Keratinocyte (primary cell): ENCODE results near the gene CPVL. TPM values are rescaled to one million over a fixed set of nuclear protein-coding genes. Genes with fewer than 3 reads are reported as not detected.

Source experiments
- DNase-seq: peaks from one replicate; pipeline ENCODE4 v3.0.0-alpha.2; 2011; ENCODE audit warnings: low read depth, missing footprints, low spot score
- FAIRE-seq: peaks from 2 replicates; lab custom pipeline; 2011; peaks lifted over from hg19 to GRCh38; lab: Jason Lieb, UNC
- H2AFZ ChIP-seq: 2 replicates; pipeline ENCODE4 v1.6.0; 2012; ENCODE audit warnings: low read length, control low read depth, inconsistent platforms; ENCODE audit not compliant: control insufficient read depth
- H3K27ac ChIP-seq: 2 replicates; pipeline ENCODE4 v1.5.1; 2011; ENCODE audit warnings: low read length; ENCODE audit not compliant: control insufficient read depth, insufficient read depth
- H3K27me3 ChIP-seq: 3 replicates; pipeline ENCODE4 v1.6.0; 2011; ENCODE audit warnings: low read length; ENCODE audit not compliant: control insufficient read depth, insufficient read depth; ENCODE audit errors: extremely low read depth
- H3K36me3 ChIP-seq, 2 experiments: 2 replicates in 1 of 2; 3 replicates in 1 of 2; pipeline ENCODE4 v1.5.1; 2011; ENCODE audit warnings: low read length in 2 of 2, mild to moderate bottlenecking in 1 of 2; ENCODE audit not compliant: control insufficient read depth in 2 of 2, insufficient read depth in 2 of 2; ENCODE audit errors: extremely low read depth in 1 of 2
- H3K4me1 ChIP-seq: 3 replicates; pipeline ENCODE4 v1.5.1; 2011; ENCODE audit warnings: low read length; ENCODE audit not compliant: control insufficient read depth, insufficient read depth; ENCODE audit errors: extremely low read depth
- H3K4me2 ChIP-seq: 3 replicates; pipeline ENCODE4 v1.6.0; 2011; ENCODE audit warnings: low read depth, low read length; ENCODE audit not compliant: control insufficient read depth, insufficient read depth; ENCODE audit errors: extremely low read depth
- H3K4me3 ChIP-seq, 3 experiments: fragments of 200-600 bp in 1 of 3; sonication (generic) in 1 of 3; 2 replicates in 2 of 3; 3 replicates in 1 of 3; pipeline ENCODE4 v1.5.1; 2011 to 2016; ENCODE audit warnings: low read length in 3 of 3, mild to moderate bottlenecking in 3 of 3, control low read depth in 2 of 3, inconsistent platforms in 1 of 3, low read depth in 1 of 3, mixed read lengths in 1 of 3, mixed run types in 1 of 3, moderate library complexity in 1 of 3; ENCODE audit not compliant: control insufficient read depth in 2 of 3, insufficient read depth in 2 of 3; ENCODE audit errors: extremely low read depth in 1 of 3
- H3K79me2 ChIP-seq: 2 replicates; pipeline ENCODE4 v1.6.0; 2012; ENCODE audit warnings: low read length; ENCODE audit not compliant: control insufficient read depth, insufficient read depth
- H3K9ac ChIP-seq: 3 replicates; pipeline ENCODE4 v1.6.0; 2011; ENCODE audit warnings: low read length; ENCODE audit not compliant: control insufficient read depth, insufficient read depth; ENCODE audit errors: extremely low read depth
- H3K9me1 ChIP-seq: 3 replicates; pipeline ENCODE4 v1.6.0; 2011; ENCODE audit warnings: low read length; ENCODE audit not compliant: control insufficient read depth, insufficient read depth; ENCODE audit errors: extremely low read depth
- H3K9me3 ChIP-seq: 2 replicates; pipeline ENCODE4 v1.5.1; 2012; ENCODE audit warnings: low read depth, low read length; ENCODE audit not compliant: control insufficient read depth
- H4K20me1 ChIP-seq: 3 replicates; pipeline ENCODE4 v1.6.0; 2011; ENCODE audit warnings: low read length; ENCODE audit not compliant: control insufficient read depth, insufficient read depth; ENCODE audit errors: extremely low read depth
- EZH2 ChIP-seq: IDR thresholded peaks from one replicate; pipeline ENCODE4 v1.6.1; 2012; ENCODE audit warnings: inconsistent platforms, mild to moderate bottlenecking, low read length, moderate library complexity
- dilution Hi-C: fragments of 300-500 bp; cut with MboI; formaldehyde crosslinking; loops from one replicate; pipeline ENCODE4 v1.7.0; 2020; ENCODE audit warnings: low sequenced_read_pairs; ENCODE audit not compliant: extremely low pct_ligation_motif_present
- polyA plus RNA-seq, 5 experiments: library from polyadenylated mRNA; depleted of rRNA in 3 of 5; stranded (reverse) in 3 of 5; stranded (forward) in 1 of 5; unstranded in 1 of 5; fragments of >200 nt; gene quantifications; 1 replicate in 1 of 5; 2 replicates in 3 of 5; 3 replicates in 1 of 5; pipeline versions ENCODE4 v1.2.1 to v1.2.3, GENCODE V29; 2011 to 2012; ENCODE audit warnings: missing spikeins in 2 of 5, low read depth in 1 of 5, low replicate concordance in 1 of 5
- TF ChIP-seq, protein P1 (sequence below), 3 experiments: IDR thresholded peaks in 1 of 3; conservative IDR thresholded peaks in 1 of 3; optimal IDR thresholded peaks in 1 of 3; 2 replicates in 2 of 3; 3 replicates in 1 of 3; pipeline versions ENCODE3 to v1.5.1; 2011; ENCODE audit warnings: low read length in 3 of 3, mild to moderate bottlenecking in 3 of 3, moderate library complexity in 2 of 3, control low read depth in 1 of 3, inconsistent platforms in 1 of 3; ENCODE audit not compliant: insufficient read depth in 2 of 3; ENCODE audit errors: extremely low read depth in 1 of 3

CPVL gene
- polyA plus RNA-seq, 1 donor (not counting 4 experiments of a cell fraction or from before 2014, with no cell fraction given): 9.8 TPM

DNA sequence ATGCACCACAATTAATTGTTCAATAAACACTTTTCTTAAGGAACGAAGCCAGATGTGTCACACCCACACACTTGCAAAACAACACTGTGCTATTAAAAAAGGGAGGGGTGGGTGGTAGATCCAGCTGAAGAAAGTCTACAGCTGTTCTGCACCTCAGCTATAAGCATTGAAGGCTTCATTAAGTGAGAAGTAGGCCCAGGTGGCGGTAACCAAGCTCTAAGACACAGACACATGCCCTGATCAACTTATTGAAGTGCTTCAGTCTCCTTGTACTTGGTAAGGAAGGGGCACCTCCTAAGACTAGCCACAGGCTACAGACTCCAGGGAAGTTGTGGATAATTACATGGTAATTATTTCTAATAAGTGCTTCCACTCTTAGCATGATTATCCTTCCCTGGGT is 4.5 kb upstream of the CPVL start:
- Histone ChIP-seq H3K27me3 (peaks cover 10% of the 10 kb centered on the region), H3K27ac (no peak overlapping the region), H3K9me1 (no peaks in the 10 kb centered on the region), H3K9ac (no peak overlapping the region), H4K20me1 (no peaks in the 10 kb centered on the region), H3K79me2 (no peaks in the 10 kb centered on the region), H3K4me1 (peaks cover 10% of the 10 kb centered on the region), H2AFZ (no peak overlapping the region), H3K36me3 (no peaks in the 10 kb centered on the region), H3K4me3 (no peak overlapping the region), H3K4me2 (no peak overlapping the region), H3K9me3 (no peaks in the 10 kb centered on the region)
- dilution Hi-C loops: no loop called here
- FAIRE-seq: no peak
- DNase-seq: no peak
- TF ChIP-seq, protein P1, sequence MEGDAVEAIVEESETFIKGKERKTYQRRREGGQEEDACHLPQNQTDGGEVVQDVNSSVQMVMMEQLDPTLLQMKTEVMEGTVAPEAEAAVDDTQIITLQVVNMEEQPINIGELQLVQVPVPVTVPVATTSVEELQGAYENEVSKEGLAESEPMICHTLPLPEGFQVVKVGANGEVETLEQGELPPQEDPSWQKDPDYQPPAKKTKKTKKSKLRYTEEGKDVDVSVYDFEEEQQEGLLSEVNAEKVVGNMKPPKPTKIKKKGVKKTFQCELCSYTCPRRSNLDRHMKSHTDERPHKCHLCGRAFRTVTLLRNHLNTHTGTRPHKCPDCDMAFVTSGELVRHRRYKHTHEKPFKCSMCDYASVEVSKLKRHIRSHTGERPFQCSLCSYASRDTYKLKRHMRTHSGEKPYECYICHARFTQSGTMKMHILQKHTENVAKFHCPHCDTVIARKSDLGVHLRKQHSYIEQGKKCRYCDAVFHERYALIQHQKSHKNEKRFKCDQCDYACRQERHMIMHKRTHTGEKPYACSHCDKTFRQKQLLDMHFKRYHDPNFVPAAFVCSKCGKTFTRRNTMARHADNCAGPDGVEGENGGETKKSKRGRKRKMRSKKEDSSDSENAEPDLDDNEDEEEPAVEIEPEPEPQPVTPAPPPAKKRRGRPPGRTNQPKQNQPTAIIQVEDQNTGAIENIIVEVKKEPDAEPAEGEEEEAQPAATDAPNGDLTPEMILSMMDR (optimal IDR thresholded peaks at IDR 0.05 in 1 of 3, IDR thresholded peaks at IDR 0.05 in 1 of 3, conservative IDR thresholded peaks at IDR 0.05 in 1 of 3; ENCODE audit: extremely low read depth in 1 of 3, insufficient read depth in 2 of 3, low read length in 3 of 3): no peak
- no peak for TF ChIP-seq EZH2

DNA sequence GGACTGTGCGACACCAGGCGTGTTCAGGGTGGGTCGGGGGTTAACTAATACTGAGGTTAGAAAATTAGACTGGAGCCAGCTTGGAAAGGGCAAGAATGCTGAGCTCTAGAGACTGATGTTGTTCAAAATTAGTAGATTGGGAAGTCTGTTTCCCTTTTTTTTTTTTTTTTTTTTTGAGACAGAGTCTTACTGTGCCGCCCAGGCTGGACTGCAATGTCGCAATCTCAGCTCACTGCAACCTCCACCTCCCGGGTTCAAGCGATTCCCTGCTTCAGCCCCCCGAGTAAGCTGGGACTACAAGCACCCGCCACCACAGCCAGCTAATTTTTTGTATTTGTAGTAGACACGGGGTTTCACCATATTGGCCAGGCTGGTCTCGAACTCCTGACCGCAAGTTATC is 2.7 kb upstream of the CPVL start:
- Histone ChIP-seq H3K9me1 (no peaks in the 10 kb centered on the region), H2AFZ (no peak overlapping the region), H3K4me2 (no peak overlapping the region), H3K4me3 (no peak overlapping the region), H3K4me1 (peaks cover 12% of the 10 kb centered on the region), H4K20me1 (no peaks in the 10 kb centered on the region), H3K9ac (no peak overlapping the region), H3K27ac (no peak overlapping the region), H3K27me3 (peaks cover 17% of the 10 kb centered on the region), H3K79me2 (no peaks in the 10 kb centered on the region), H3K9me3 (no peaks in the 10 kb centered on the region), H3K36me3 (no peaks in the 10 kb centered on the region)
- DNase-seq: no peak
- dilution Hi-C loops: no loop called here
- no peak for TF ChIP-seq EZH2
- TF ChIP-seq, protein P1 (optimal IDR thresholded peaks at IDR 0.05 in 1 of 3, IDR thresholded peaks at IDR 0.05 in 1 of 3, conservative IDR thresholded peaks at IDR 0.05 in 1 of 3; ENCODE audit: extremely low read depth in 1 of 3, insufficient read depth in 2 of 3, low read length in 3 of 3): no peak
- no peak for FAIRE-seq
